ENCODE measurements around the gene LRRC8E.

Gene LRRC8E

GRCh38 chr19:7933411-7933810 is 45.1 kb downstream of the LRRC8E start:
- no peak for DNase-seq

DNA sequence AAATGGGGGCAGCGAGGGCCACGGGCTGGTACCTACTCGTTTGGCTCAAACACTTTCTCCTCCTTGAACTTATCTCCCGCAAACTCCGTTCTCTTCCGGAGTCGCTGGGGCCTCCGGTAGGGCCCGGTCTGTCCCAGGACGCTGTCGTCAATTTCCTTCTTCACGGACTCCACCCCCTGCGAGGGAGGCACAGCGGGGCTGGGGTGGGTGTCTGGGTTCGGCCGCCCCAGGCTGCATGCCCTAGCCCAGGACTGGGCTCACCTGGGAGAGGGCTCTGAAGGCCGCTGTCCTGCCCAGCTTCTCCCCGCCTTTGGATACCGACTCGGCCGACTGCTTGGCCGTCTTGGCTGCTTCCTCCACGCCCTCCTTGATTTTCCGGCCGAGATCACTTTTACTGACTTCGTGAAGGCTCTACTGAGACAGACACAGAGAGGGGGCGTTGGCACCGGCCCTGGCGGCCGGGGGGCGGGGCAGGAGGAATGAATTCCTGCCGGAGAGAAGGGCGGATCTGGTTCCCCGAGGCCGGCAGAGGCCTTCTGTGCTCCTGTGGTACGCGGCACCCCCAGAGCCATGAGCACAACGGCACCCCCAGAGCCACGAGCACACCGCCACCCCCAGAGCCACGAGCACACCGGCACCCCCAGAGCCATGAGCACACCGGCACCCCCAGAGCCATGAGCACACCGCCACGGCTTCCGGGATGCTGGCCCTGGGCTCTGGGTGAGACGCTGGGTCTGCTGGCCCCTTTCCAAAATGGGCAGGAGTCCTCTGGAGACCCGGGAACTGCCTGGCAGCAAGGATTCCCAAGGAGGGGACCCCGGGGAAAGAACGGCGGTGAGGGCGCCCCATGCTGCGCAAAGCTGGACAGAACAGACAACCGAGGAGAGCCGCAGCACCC is 45.8 kb downstream of the LRRC8E start:
- no peak for DNase-seq

- no peak for DNase-seq
Observed at GRCh38 chr19:7934766-7935165, 46.5 kb downstream of the LRRC8E start.

DNA sequence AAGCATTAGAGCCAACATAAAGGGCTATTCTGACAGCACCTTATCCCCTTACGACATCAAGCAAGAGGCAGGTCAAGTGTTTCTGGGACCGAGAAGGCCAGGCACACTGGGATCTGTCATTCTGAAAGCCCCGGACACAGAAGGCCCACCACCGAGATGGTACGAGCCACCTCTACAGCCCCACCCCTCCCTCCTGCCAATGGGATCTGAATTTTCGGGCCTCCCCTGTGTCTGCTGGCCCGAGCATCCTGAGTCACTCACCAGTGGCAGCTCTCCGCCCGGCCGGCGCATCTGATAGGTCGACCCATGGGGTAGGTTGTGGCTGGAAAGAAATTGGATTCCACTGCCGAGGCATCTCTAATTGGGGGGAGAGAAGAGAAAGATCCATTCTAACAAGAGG is 52.5 kb downstream of the LRRC8E start:
- DNase-seq, result no peak

GRCh38 chr19:7941895-7942596 is 53.7 kb downstream of the LRRC8E start:
- no peak for DNase-seq

DNA sequence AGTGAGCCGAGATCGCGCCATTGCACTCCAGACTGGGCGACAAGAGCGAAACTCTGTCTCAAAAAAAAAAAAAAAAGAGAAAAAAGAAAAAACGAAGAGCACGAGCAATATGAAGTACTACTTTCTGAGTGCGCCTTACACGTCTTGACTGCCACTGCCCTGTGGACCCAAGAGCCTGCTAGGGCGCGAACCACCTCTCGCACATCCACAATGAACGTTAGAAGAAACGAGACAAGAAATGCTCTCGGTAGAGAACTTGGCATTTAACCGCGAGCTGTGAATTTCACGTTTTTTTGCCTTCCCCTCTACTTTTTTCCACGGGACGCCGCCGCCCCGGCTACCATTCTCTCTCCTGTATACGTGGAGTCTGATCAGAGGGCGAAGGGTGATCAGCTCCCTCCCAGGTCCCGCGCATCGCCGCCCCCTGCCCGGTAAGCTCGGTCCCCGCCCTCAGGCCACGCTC is 54.7 kb downstream of the LRRC8E start:
- no peak for DNase-seq

- peak; percentile 63 for DNase-seq
Observed at GRCh38 chr19:7943444-7944176, 55.3 kb downstream of the LRRC8E start, which contains the start of gene TIMM44. TIMM44 (minus strand) TSS chr19:7943666; CDS start chr19:7943651, 15 bp downstream.

DNA sequence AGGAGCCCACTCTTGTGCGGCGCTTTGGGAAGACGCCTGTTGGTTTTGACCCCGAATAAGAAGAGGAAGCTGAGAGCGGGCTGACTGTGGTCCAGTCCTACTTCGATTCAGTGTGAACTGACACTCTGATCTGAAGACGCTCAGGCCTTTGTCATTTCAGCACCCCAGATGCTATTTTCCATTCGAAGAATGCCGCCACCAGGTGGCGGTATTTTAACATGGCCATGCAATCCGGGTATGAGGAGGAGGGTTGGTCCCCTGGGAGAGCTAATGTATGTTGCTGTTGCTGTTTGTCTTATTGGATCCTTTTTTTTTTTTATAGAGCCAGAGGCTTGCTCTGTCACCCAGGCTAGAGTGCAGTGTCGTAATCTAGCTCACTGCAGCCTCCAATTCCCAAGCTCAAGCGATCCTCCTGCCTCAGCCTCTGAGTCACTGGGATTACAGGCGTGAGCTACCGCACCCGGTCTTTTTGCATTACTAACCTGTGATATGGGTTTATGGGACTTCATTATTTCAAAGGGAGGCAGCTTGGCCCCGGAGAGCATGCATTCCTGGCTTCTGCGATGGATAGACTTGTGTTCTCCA is 56.0 kb downstream of the LRRC8E start:
- DNase-seq, result no peak

- DNase-seq, result no peak
Observed at GRCh38 chr19:7947939-7948338, 59.6 kb downstream of the LRRC8E start.

Data from 8988T (cell line).